HepG2 (cell line): ENCODE data around the gene ELF2. TPM values are rescaled to one million over a fixed set of nuclear protein-coding genes. Genes with fewer than 3 reads are reported as not detected.

Source experiments
- ATAC-seq: fragments of 200-7000 bp; cut with Tn5 transposase; 3 replicates; pipeline ENCODE4 v1.9.1; 2020; ENCODE audit warnings: mild to moderate bottlenecking, moderate library complexity
- BruUV-seq: library from RNA; stranded (reverse); fragments of 400-500 nt; replicated peaks from 2 replicates; lab custom pipeline; 2021; lab: Mats Ljungman, UMichigan
- CTCF ChIA-PET: fragments of 300-600 bp; formaldehyde crosslinking; extraction: SDS; loops from one replicate; lab custom pipeline; 2021; ENCODE audit warnings: low total read pairs, inconsistent platforms, low intra/inter-chr PET ratio; lab: Yijun Ruan, JAX
- POLR2A ChIA-PET: fragments of 350-600 bp; sonication (Branson Sonifier 250); formaldehyde crosslinking; loops from one replicate; lab custom pipeline; 2020; ENCODE audit warnings: antibody characterized with exemption, inconsistent platforms; lab: Yijun Ruan, JAX
- DNase-seq: peaks from one replicate; pipeline ENCODE4 v3.0.0-alpha.2; 2015; ENCODE audit warnings: low spot score
- FAIRE-seq: peaks from 3 replicates; lab custom pipeline; 2011; peaks lifted over from hg19 to GRCh38; lab: Jason Lieb, UNC
- H2AFZ ChIP-seq: one replicate; pipeline ENCODE4 v1.6.1; 2011; ENCODE audit warnings: low read length, inconsistent platforms
- H3K27ac ChIP-seq: fragments of 300-600 bp; 3 replicates; pipeline ENCODE4 v1.8.0; 2011; ENCODE audit warnings: mixed run types, mild to moderate bottlenecking, mixed read lengths, low read length, inconsistent platforms; ENCODE audit not compliant: insufficient read depth; ENCODE audit errors: extremely low read length
- H3K27me3 ChIP-seq, 2 experiments: fragments of 200-600 bp in 1 of 2; 2 replicates in 1 of 2; 3 replicates in 1 of 2; pipeline versions ENCODE4 v1.6.0 to v1.8.0; 2011; ENCODE audit warnings: low read length in 2 of 2, mild to moderate bottlenecking in 2 of 2, moderate library complexity in 2 of 2, inconsistent platforms in 1 of 2; ENCODE audit not compliant: insufficient read depth in 2 of 2, control insufficient read depth in 1 of 2
- H3K36me3 ChIP-seq, 2 experiments: fragments of 200-600 bp in 1 of 2; replicated peaks in 1 of 2; 2 replicates in 1 of 2; 3 replicates in 1 of 2; pipeline versions ENCODE4 v1.5.1 to v1.8.0; 2011; ENCODE audit warnings: low read length in 2 of 2, inconsistent platforms in 1 of 2; ENCODE audit not compliant: insufficient read depth in 2 of 2, control insufficient read depth in 1 of 2
- H3K4me1 ChIP-seq: 2 replicates; pipeline ENCODE4 v1.5.1; 2012; ENCODE audit warnings: low read length, inconsistent platforms; ENCODE audit not compliant: insufficient read depth
- H3K4me2 ChIP-seq: 2 replicates; pipeline ENCODE4 v1.6.0; 2011; ENCODE audit warnings: low read depth, low read length, inconsistent platforms
- H3K4me3 ChIP-seq, 3 experiments: fragments of 200-600 bp in 1 of 3; sonication (generic), shearing (Covaris generic) in 1 of 3; replicated peaks in 1 of 3; 2 replicates each; pipeline ENCODE4 v1.5.1; 2011 to 2016; ENCODE audit warnings: low read length in 3 of 3, inconsistent platforms in 2 of 3, low read depth in 2 of 3, mild to moderate bottlenecking in 2 of 3, control low read depth in 1 of 3, mixed read lengths in 1 of 3; ENCODE audit not compliant: insufficient read depth in 1 of 3
- H3K79me2 ChIP-seq: one replicate; pipeline ENCODE4 v1.6.1; 2011; ENCODE audit warnings: low read length, inconsistent platforms; ENCODE audit not compliant: insufficient read depth
- H3K9ac ChIP-seq: 2 replicates; pipeline ENCODE4 v1.6.0; 2011; ENCODE audit warnings: mild to moderate bottlenecking, low read depth, low read length, inconsistent platforms; ENCODE audit not compliant: insufficient read depth
- H3K9me3 ChIP-seq: 2 replicates; pipeline ENCODE4 v1.5.1; 2012; ENCODE audit warnings: mild to moderate bottlenecking, low read length
- H4K20me1 ChIP-seq: 2 replicates; pipeline ENCODE4 v1.6.0; 2011; ENCODE audit warnings: inconsistent platforms, mild to moderate bottlenecking, low read length, moderate library complexity; ENCODE audit not compliant: insufficient read depth
- CCAR2 ChIP-seq: fragments of 200-400 bp; formaldehyde crosslinking; optimal IDR thresholded peaks from 2 replicates; pipeline ENCODE3; 2018; ENCODE audit warnings: low read depth, mild to moderate bottlenecking, low read length, moderate library complexity
- DMAP1 ChIP-seq: IDR thresholded peaks from 2 replicates; pipeline ENCODE4 v1.6.1; 2016
- ETS1 ChIP-seq: sonication (generic); formaldehyde crosslinking; IDR thresholded peaks from 2 replicates; pipeline ENCODE4 v1.4.0; 2020; ENCODE audit warnings: missing genetic modification reagents
- ETV6 ChIP-seq: sonication (generic); formaldehyde crosslinking; conservative IDR thresholded peaks from 2 replicates; pipeline ENCODE4 v1.4.0; 2020; ENCODE audit warnings: missing genetic modification reagents
- FOXK2 ChIP-seq: fragments of 450-650 bp; IDR thresholded peaks from 2 replicates; pipeline ENCODE4 v1.6.1; 2016
- XBP1 ChIP-seq: sonication (generic); formaldehyde crosslinking; IDR thresholded peaks from 2 replicates; pipeline ENCODE4 v1.5.0; 2020; ENCODE audit warnings: missing genetic modification reagents
- ZFP37 ChIP-seq: sonication (generic); formaldehyde crosslinking; IDR thresholded peaks from 2 replicates; pipeline ENCODE4 v1.4.0; 2020; ENCODE audit warnings: missing genetic modification reagents, borderline replicate concordance
- ZFP91 ChIP-seq: sonication (generic); formaldehyde crosslinking; IDR thresholded peaks from 2 replicates; pipeline ENCODE4 v1.9.0; 2022; ENCODE audit warnings: missing genetic modification reagents, mild to moderate bottlenecking, borderline replicate concordance
- ZNF18 ChIP-seq: sonication (generic); formaldehyde crosslinking; IDR thresholded peaks from 2 replicates; pipeline ENCODE4 v1.8.0; 2022; ENCODE audit warnings: mild to moderate bottlenecking, missing genetic modification reagents; ENCODE audit not compliant: insufficient replicate concordance
- ZNF282 ChIP-seq: fragments of 450-650 bp; IDR thresholded peaks from 2 replicates; pipeline ENCODE4 v1.6.1; 2018; ENCODE audit not compliant: partially characterized antibody
- ZNF354B ChIP-seq: sonication (generic); formaldehyde crosslinking; IDR thresholded peaks from 2 replicates; pipeline ENCODE4 v1.8.0; 2022; ENCODE audit warnings: mild to moderate bottlenecking, missing genetic modification reagents
- ZNF543 ChIP-seq: sonication (generic); formaldehyde crosslinking; IDR thresholded peaks from 2 replicates; pipeline ENCODE4 v1.4.0; 2020; ENCODE audit warnings: mild to moderate bottlenecking, missing genetic modification reagents
- ZNF615 ChIP-seq: sonication (generic); formaldehyde crosslinking; IDR thresholded peaks from 2 replicates; pipeline ENCODE4 v1.5.0; 2020; ENCODE audit warnings: mild to moderate bottlenecking, missing genetic modification reagents, borderline replicate concordance
- ZNF780A ChIP-seq: sonication (generic); formaldehyde crosslinking; IDR thresholded peaks from 2 replicates; pipeline ENCODE4 v1.8.0; 2022; ENCODE audit warnings: mild to moderate bottlenecking, missing genetic modification reagents, moderate library complexity
- in situ Hi-C: cut with HindIII; loops from 2 replicates; pipeline ENCODE4 v1.10.0; 2017; ENCODE audit warnings: low pct_unique_long_range_greater_than_20kb; ENCODE audit not compliant: extremely low pct_ligation_motif_present
- intact Hi-C: fragments of 100-400 bp; cut with micrococcal nuclease; formaldehyde crosslinking; loops from one replicate; pipeline ENCODE4 v1.10.0; 2022; ENCODE audit not compliant: unreplicated experiment
- polyA plus RNA-seq, 8 experiments: library from polyadenylated mRNA; depleted of rRNA in 3 of 8; stranded (reverse) in 7 of 8; unstranded in 1 of 8; fragments of >200 nt; fragmentation: Illumina TruSeq in 4 of 8; extraction: Trizol in 4 of 8; gene quantifications; 2 replicates each; pipeline versions ENCODE4 v1.2.1 to v1.2.3, GENCODE V29; 2011 to 2016; ENCODE audit warnings: low read depth in 4 of 8, missing spikeins in 1 of 8, mixed read lengths in 1 of 8; ENCODE audit not compliant: insufficient read depth in 1 of 8
- total RNA-seq, 5 experiments: library from RNA; depleted of rRNA; stranded (reverse); fragments of >200 nt; fragmentation: Illumina TruSeq; extraction: Trizol; gene quantifications; 2 replicates each; pipeline ENCODE4 v1.2.3, GENCODE V29; 2016; ENCODE audit warnings: low read depth in 1 of 5

Gene ELF2
- total and polyA plus RNA-seq, 2 of the 13 experiments (the other 11 are each of a cell fraction or from before 2014, with no cell fraction given), result 28.6 to 35.4 TPM

GRCh38 chr4:139018501-139018900 lies 158.5 kb downstream of the ELF2 start:
- no peak overlapping the region for H2AFZ ChIP-seq
- no peak overlapping the region for H3K27ac ChIP-seq
- POLR2A ChIA-PET, result no interaction called here
- peak overlapping the region in 2 of 3 experiments; percentile 21 to 41; a peak in 2 of 6 replicates for H3K4me3 ChIP-seq
- DNase-seq (no peak), FAIRE-seq (no peak), ATAC-seq (no peak)
- intact Hi-C loops (loop anchor here (5.0 kb wide), 1 partner anchor 284 kb away; the partner anchor contains the start of genes NAA15 and NDUFC1), in situ Hi-C loops (no loop called here)
- TSS peak; percentile 52 for BruUV-seq
- H3K4me2 ChIP-seq, result peak overlapping the region; percentile 93
- peak overlapping the region; percentile 31; the same call in 1 of the 2 replicates for H3K9ac ChIP-seq
- H3K27me3 ChIP-seq, result no peaks in the 10 kb centered on the region; a peak in 1 of 5 replicates
- peaks cover 64% of the 10 kb centered on the region for H3K79me2 ChIP-seq
- no peaks in the 10 kb centered on the region for H3K9me3 ChIP-seq
- CTCF ChIA-PET, result no interaction called here
- H3K4me1 ChIP-seq, result peaks cover 49% of the 10 kb centered on the region
- H4K20me1 ChIP-seq, result peaks cover 16% of the 10 kb centered on the region
- TF ChIP-seq XBP1 (CRISPR knock-in tag) (no peak), ETS1 (CRISPR knock-in tag) (no peak), FOXK2 (no peak), ZNF282 (no peak), ZFP37 (CRISPR knock-in tag) (no peak), ZNF615 (no peak), ZNF354B (no peak), ZNF780A (no peak), ETV6 (CRISPR knock-in tag) (no peak), CCAR2 (no peak), ZFP91 (CRISPR knock-in tag) (no peak), ZNF543 (no peak), ZNF18 (no peak), DMAP1 (CRISPR knock-in tag) (no peak)
- H3K36me3 ChIP-seq, result peaks cover 0 to 2% of the 10 kb centered on the region in 2 experiments; a peak in 2 of 5 replicates
